ENCODE results near the gene ASRGL1. TPM values are rescaled to one million over a fixed set of nuclear protein-coding genes. Genes with fewer than 3 reads are reported as not detected.
A peak's percentile ranks its signal among the peaks of the same experiment; 100 is the strongest.
"Not testable (repeated sequence)": the region's sequence is repeated elsewhere in the genome, so short reads cannot be mapped to it uniquely, and the experiment has no call there.

ASRGL1 gene
- total RNA-seq, 4 donors from 2014 or later: 0.38 to 12.6 (median 2.8) TPM

- intact Hi-C loops (cut with DNase I; ENCODE audit: low total_unique reads): loop anchor here (10.0 kb wide), 1 partner anchor 324 kb away; the partner anchor contains the start of genes BSCL2 and GNG3
- H3K4me3 ChIP-seq (ENCODE audit: low read depth, poor library complexity, severe bottlenecking): not testable (repeated sequence)
- TF ChIP-seq CTCF (IDR thresholded peaks at IDR 0.05): peak in 1 of 3 donors; percentile 31
- peak in 1 of 2 donors; percentile 89 for DNase-seq (ENCODE audit: low spot score in 2 of 2)
- WGBS, 2 donors: 2% methylated on average over 12 of the region's 12 CpGs
These were observed 43.6 kb downstream of the ASRGL1 start for GRCh38 chr11:62380821-62381245.

- DNase-seq (ENCODE audit: low spot score in 2 of 2): no peak
- TF ChIP-seq POLR2A (IDR thresholded peaks at IDR 0.05) (no peak), CTCF (IDR thresholded peaks at IDR 0.05) (no peak)
- H3K4me3 ChIP-seq (ENCODE audit: low read depth, poor library complexity, severe bottlenecking): no peak overlapping the region
- intact Hi-C loops (cut with DNase I; ENCODE audit: low total_unique reads): loop anchor here (10.0 kb wide), 1 partner anchor 321 kb away; the partner anchor contains the start of genes BSCL2 and GNG3
- WGBS, 2 donors: 40 to 71% methylated on average over 6 of the region's 6 CpGs
These were observed 46.6 kb downstream of the ASRGL1 start for GRCh38 chr11:62383822-62384221.

GRCh38 chr11:62386083-62386482 lies 48.8 kb downstream of the ASRGL1 start:
- not testable (repeated sequence) for DNase-seq (ENCODE audit: low spot score in 2 of 2); H3K4me3 ChIP-seq (ENCODE audit: low read depth, poor library complexity, severe bottlenecking)
- intact Hi-C loops (cut with DNase I; ENCODE audit: low total_unique reads): loop anchor here (10.0 kb wide), 1 partner anchor 319 kb away; the partner anchor contains the start of genes BSCL2 and GNG3
- 91 to 94% methylated on average over 3 of the region's 3 CpGs for WGBS, 2 donors

- TF ChIP-seq CTCF (IDR thresholded peaks at IDR 0.05): no peak
- no peak for TF ChIP-seq POLR2A (IDR thresholded peaks at IDR 0.05)
- WGBS, 2 donors: 88 to 92% methylated on average over 3 of the region's 3 CpGs
- DNase-seq (ENCODE audit: low spot score in 2 of 2): no peak
- intact Hi-C loops (cut with DNase I; ENCODE audit: low total_unique reads): loop anchor here (10.0 kb wide), 1 partner anchor 317 kb away; the partner anchor contains the start of genes BSCL2 and GNG3
- no peak overlapping the region for H3K4me3 ChIP-seq (ENCODE audit: low read depth, poor library complexity, severe bottlenecking)
These were observed 50.1 kb downstream of the ASRGL1 start for GRCh38 chr11:62387381-62387780.

GRCh38 chr11:62388999-62389398 lies 51.8 kb downstream of the ASRGL1 start:
- WGBS, 2 donors: 74 to 82% methylated on average over 11 of the region's 11 CpGs
- intact Hi-C loops (cut with DNase I; ENCODE audit: low total_unique reads): loop anchor here (10.0 kb wide), 1 partner anchor 316 kb away; the partner anchor contains the start of genes BSCL2 and GNG3
- H3K4me3 ChIP-seq (ENCODE audit: low read depth, poor library complexity, severe bottlenecking): no peak overlapping the region
- DNase-seq (ENCODE audit: low spot score in 2 of 2): no peak
- TF ChIP-seq POLR2A (IDR thresholded peaks at IDR 0.05): no peak
- TF ChIP-seq CTCF (IDR thresholded peaks at IDR 0.05): no peak

GRCh38 chr11:62390237-62390636 lies 53.0 kb downstream of the ASRGL1 start:
- WGBS, 2 donors: 73 to 78% methylated on average over 5 of the region's 5 CpGs
- intact Hi-C loops (cut with DNase I; ENCODE audit: low total_unique reads): no loop called here
- DNase-seq (ENCODE audit: low spot score in 2 of 2): no peak
- H3K4me3 ChIP-seq (ENCODE audit: low read depth, poor library complexity, severe bottlenecking): no peak overlapping the region
- TF ChIP-seq POLR2A (IDR thresholded peaks at IDR 0.05): no peak
- no peak for TF ChIP-seq CTCF (IDR thresholded peaks at IDR 0.05)
